ENCODE data around the gene NCL. TPM values are rescaled to one million over a fixed set of nuclear protein-coding genes. Genes with fewer than 3 reads are reported as not detected.

The NCL gene
- total and polyA plus RNA-seq, 2 of the 13 experiments (the other 11 are each of a cell fraction or from before 2014, with no cell fraction given): 105 to 779 TPM

GRCh38 chr2:231412618-231412963 is 51.7 kb downstream of the NCL start (continued):
- TF ChIP-seq TFDP1 (CRISPR knock-in tag; IDR thresholded peaks at IDR 0.05; ENCODE audit: borderline replicate concordance) (no peak), MTA1 (CRISPR knock-in tag; IDR thresholded peaks at IDR 0.05; ENCODE audit: borderline replicate concordance) (no peak), ZSCAN5A (CRISPR knock-in tag; IDR thresholded peaks at IDR 0.05; ENCODE audit: borderline replicate concordance) (peak; percentile 41; the same call in 1 of the 2 replicates), ZNF281 (CRISPR knock-in tag; IDR thresholded peaks at IDR 0.05; ENCODE audit: borderline replicate concordance) (no peak), MLX (CRISPR knock-in tag; IDR thresholded peaks at IDR 0.05) (no peak), ZNF317 (CRISPR knock-in tag; IDR thresholded peaks at IDR 0.05) (0 out of 2 replicates have a peak, but pooled peaks have one; percentile 31), TRIM24 (CRISPR knock-in tag; IDR thresholded peaks at IDR 0.05) (no peak), CCDC6 (CRISPR knock-in tag; IDR thresholded peaks at IDR 0.05) (no peak), NR3C1 (CRISPR knock-in tag; IDR thresholded peaks at IDR 0.05) (no peak), ZNF407 (CRISPR knock-in tag; IDR thresholded peaks at IDR 0.05; ENCODE audit: not compliant biosample characterization) (no peak), GATA4 (IDR thresholded peaks at IDR 0.05; ENCODE audit: borderline replicate concordance, low read depth) (no peak), ATF7-NPFF (CRISPR knock-in tag; IDR thresholded peaks at IDR 0.05; ENCODE audit: low read depth) (0 out of 2 replicates have a peak, but pooled peaks have one; percentile 0)

Data from HepG2 (cell line).